ENCODE measurements around the gene PAX2. TPM values are rescaled to one million over a fixed set of nuclear protein-coding genes. Genes with fewer than 3 reads are reported as not detected.

PAX2 gene
- polyA plus RNA-seq, 1 experiment = not detected

DNA sequence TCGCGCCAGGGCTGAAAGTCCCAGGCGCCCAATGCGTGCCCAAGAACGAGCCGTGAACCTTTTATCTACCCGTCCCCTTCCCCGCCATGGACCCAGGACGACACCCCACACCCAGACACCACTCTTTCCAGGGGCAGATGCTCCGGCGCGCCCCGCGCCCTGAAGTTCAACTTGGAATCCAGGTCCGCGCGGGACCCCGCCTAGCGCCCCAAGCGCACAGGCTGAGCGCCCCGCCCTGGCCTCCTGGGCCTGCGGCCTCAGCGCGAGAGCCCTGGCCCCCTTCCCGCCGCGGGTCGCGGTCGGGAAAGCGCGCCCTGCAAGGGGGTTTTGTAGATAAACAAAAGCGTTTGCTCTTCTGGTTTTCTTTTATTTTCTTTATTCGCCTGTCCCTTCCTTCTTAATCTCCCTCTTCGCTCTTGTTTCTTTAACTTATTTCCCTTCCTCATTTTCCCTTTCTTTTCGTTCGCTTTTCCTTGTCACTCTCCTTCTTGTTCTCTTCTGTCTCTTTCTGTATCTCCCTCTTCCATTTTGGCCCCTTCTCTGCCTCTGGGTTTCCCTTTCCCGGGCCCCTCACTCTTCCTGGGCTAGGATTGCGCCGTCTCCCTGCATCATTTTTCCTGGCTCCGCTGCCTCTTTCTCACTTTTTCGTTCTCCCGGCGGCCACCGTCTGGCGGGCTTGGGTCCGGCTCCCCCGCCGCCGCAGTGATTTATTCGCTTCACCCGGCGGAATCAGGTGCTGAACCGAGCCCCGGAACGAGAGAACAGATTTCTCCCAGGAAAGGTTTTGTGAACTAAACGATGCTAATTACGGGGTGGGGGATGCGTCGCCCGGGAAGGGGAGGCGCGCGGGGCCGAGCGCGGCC, 15.3 kb upstream of the PAX2 start:
- Histone ChIP-seq H3K27me3 (ENCODE audit: control insufficient read depth, insufficient read depth, low read length) (peaks cover 58% of the 10 kb centered on the region), H3K36me3 (ENCODE audit: control insufficient read depth, insufficient read depth, low read length) (no peaks in the 10 kb centered on the region), H3K4me3 (ENCODE audit: low read depth, low read length) (no peak overlapping the region)
- ChIA-PET POLR2A (no interaction called here), CTCF (no interaction called here)
- no peak for DNase-seq (ENCODE audit: low read depth)
- TF ChIP-seq, protein P1, sequence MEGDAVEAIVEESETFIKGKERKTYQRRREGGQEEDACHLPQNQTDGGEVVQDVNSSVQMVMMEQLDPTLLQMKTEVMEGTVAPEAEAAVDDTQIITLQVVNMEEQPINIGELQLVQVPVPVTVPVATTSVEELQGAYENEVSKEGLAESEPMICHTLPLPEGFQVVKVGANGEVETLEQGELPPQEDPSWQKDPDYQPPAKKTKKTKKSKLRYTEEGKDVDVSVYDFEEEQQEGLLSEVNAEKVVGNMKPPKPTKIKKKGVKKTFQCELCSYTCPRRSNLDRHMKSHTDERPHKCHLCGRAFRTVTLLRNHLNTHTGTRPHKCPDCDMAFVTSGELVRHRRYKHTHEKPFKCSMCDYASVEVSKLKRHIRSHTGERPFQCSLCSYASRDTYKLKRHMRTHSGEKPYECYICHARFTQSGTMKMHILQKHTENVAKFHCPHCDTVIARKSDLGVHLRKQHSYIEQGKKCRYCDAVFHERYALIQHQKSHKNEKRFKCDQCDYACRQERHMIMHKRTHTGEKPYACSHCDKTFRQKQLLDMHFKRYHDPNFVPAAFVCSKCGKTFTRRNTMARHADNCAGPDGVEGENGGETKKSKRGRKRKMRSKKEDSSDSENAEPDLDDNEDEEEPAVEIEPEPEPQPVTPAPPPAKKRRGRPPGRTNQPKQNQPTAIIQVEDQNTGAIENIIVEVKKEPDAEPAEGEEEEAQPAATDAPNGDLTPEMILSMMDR (IDR thresholded peaks at IDR 0.05; ENCODE audit: insufficient read depth, low read depth, low read length) = no peak

DNA sequence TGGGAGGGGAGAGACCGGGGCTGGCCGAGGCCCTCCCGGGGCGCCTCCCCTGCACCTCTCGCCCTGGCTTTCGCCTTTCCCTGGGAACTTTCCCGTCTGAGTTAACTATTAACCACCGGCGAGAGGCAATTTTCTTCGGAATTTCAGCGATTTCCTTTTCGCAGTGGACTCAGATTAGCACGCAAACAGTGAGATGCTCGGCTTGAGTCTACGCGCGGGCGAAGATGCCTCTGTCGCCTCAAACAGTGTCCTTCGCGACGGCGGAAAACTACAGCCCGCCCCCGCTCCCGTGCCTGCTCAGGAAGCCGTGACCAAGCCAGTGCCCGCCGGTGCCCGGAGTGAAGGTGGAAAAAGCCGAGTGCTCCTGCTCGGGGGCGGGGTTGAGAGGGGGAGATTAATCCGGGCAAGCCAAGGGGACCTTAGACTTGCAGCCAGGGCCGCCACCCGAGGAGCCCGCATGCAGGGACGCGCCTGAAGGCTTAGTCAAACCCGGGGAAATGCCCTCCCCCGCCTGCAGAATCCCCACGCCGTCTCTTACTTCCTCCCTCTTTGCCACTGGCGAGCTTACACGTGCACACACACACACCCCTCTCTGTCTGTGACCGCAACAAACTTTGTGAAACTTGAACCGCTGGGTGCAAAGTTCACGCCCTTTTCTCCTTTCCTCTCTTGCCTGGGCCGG, 14.5 kb upstream of the PAX2 start:
- no peak for DNase-seq (ENCODE audit: low read depth)
- Histone ChIP-seq H3K36me3 (ENCODE audit: control insufficient read depth, insufficient read depth, low read length) (no peaks in the 10 kb centered on the region), H3K27me3 (ENCODE audit: control insufficient read depth, insufficient read depth, low read length) (peaks cover 61% of the 10 kb centered on the region), H3K4me3 (ENCODE audit: low read depth, low read length) (0 out of 2 replicates have a peak overlapping the region, but pooled peaks have one; percentile 6)
- POLR2A ChIA-PET = no interaction called here
- TF ChIP-seq, protein P1 (IDR thresholded peaks at IDR 0.05; ENCODE audit: insufficient read depth, low read depth, low read length) = no peak
- CTCF ChIA-PET = no interaction called here

DNA sequence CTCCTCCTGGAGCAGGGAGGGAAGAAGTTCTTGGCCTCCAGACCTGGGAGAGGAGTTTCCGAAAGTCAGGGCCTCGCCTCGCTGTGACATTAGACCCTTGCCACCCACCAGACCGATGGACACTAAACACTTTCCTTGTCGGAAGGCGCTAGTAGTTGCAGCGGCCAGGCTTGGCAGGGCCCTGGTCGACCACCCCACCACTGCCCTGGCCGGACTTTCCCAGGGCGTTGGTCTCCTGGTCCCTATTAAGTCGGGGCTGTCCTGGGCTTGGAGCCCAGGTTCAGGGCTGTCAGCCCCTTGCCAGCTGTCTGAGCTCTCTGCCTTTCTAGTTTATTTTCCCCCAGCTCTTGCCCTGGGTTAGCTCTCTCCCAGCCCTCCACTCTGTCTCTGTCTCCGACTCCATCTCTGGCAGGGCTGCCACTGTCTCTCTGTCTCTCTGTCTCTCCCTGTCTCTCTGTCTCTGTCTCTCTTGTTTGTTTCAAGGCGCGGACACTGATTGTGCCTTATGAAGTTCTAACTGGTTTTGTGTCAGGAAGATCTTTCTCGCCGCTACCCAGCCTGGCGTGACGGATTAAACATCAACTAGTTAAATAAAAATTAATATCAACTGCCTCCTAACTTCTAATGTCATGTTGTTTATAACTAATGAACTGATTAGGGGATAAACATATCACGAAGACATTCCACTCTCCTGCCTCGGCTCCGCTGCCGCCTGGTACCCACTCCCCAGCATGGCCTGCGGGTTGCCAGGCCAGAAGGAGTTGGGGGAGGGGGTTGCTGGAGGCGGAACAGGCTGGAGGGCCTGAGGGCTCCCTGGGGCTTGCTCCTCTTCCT, 13.8 kb upstream of the PAX2 start:
- DNase-seq (ENCODE audit: low read depth) = no peak
- Histone ChIP-seq H3K36me3 (ENCODE audit: control insufficient read depth, insufficient read depth, low read length) (no peaks in the 10 kb centered on the region), H3K27me3 (ENCODE audit: control insufficient read depth, insufficient read depth, low read length) (peaks cover 68% of the 10 kb centered on the region), H3K4me3 (ENCODE audit: low read depth, low read length) (no peak overlapping the region)
- ChIA-PET POLR2A (no interaction called here), CTCF (no interaction called here)
- TF ChIP-seq, protein P1 (IDR thresholded peaks at IDR 0.05; ENCODE audit: insufficient read depth, low read depth, low read length) = no peak

DNA sequence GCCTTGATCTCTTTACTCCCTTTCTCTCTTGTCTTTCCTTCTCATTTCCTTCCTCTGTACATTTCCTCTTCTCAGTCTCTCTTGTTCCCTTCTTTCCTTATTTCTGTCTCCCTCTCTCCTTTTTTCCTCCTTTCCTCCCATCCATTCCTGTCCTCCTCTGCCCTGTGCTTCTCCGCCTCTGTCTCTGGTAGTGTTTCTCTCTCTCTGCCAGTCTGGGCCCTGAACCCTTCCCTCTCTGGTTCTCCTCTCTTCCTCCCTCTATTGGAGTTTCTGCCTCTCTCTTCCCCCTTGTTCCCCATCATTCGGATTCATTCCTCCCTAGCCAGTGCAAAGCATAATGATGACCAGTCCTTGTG, 13.2 kb upstream of the PAX2 start:
- H3K4me3 ChIP-seq (ENCODE audit: low read depth, low read length) = no peak overlapping the region
- POLR2A ChIA-PET = no interaction called here
- CTCF ChIA-PET = no interaction called here
- TF ChIP-seq, protein P1 (IDR thresholded peaks at IDR 0.05; ENCODE audit: insufficient read depth, low read depth, low read length) = no peak
- peaks cover 73% of the 10 kb centered on the region for H3K27me3 ChIP-seq (ENCODE audit: control insufficient read depth, insufficient read depth, low read length)
- DNase-seq (ENCODE audit: low read depth) = no peak
- H3K36me3 ChIP-seq (ENCODE audit: control insufficient read depth, insufficient read depth, low read length) = no peaks in the 10 kb centered on the region

DNA sequence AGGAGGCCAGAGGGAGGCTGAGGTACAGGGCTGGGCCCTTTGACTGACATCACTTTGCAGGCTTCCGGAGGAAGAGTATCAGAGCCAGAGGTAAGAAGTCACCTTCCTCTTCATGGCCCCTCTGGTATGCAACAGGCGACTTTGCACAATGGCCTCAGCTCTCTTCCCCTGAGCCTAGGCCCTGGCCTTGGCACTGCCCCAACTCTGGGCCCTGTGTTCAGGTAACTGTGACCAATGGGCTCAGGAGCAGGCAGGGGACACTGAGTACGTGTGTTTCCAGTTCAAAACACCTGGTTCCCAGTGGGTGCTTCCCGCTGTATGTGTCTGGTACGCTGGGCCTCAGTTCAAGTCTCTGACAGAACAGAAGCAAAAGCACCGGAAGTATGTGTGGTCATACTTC, 12.1 kb upstream of the PAX2 start:
- no peaks in the 10 kb centered on the region for H3K36me3 ChIP-seq (ENCODE audit: control insufficient read depth, insufficient read depth, low read length)
- ChIA-PET CTCF (interaction anchor here (0.6 to 0.7 kb wide), 2 partner anchors 145 to 431 kb away, joined by 3 to 5 read pairs; no protein-coding TSS in a partner anchor), POLR2A (no interaction called here)
- TF ChIP-seq, protein P1 (IDR thresholded peaks at IDR 0.05; ENCODE audit: insufficient read depth, low read depth, low read length) = no peak
- no peak for DNase-seq (ENCODE audit: low read depth)
- H3K4me3 ChIP-seq (ENCODE audit: low read depth, low read length) = no peak overlapping the region
- H3K27me3 ChIP-seq (ENCODE audit: control insufficient read depth, insufficient read depth, low read length) = peaks cover 77% of the 10 kb centered on the region

Data from BJ (cell line).